ENCODE data around the gene AZU1.

The AZU1 gene, protein sequence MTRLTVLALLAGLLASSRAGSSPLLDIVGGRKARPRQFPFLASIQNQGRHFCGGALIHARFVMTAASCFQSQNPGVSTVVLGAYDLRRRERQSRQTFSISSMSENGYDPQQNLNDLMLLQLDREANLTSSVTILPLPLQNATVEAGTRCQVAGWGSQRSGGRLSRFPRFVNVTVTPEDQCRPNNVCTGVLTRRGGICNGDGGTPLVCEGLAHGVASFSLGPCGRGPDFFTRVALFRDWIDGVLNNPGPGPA

DNA sequence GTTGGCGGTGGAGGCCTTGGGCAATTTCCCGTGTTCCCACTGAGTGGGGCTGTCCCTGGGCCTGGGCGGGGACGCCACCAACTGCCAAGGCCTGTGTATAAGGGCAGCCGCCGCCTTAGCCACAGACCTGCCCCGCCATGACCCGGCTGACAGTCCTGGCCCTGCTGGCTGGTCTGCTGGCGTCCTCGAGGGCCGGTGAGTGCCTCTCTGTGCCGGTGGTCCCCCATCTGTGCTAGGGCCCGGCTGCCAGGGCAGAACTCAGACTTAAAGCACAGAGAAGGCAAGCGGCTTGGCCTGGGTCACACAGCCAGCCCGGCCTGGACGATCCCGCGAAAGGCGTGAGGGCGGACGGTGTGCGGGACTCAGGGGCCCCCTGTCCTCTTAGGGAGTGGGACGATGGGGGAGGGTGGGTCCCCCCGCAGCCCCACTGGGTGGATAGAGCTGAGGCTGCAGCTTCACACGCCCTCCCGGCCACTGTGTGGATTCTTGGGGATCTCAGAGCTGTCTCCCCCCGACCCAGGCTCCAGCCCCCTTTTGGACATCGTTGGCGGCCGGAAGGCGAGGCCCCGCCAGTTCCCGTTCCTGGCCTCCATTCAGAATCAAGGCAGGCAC is at the start of gene AZU1:
TSS of gene AZU1 (plus strand) at position 128 of the 612 bp plus-strand sequence. CDS start at position 138, 10 bp downstream.
- DNase-seq (ENCODE audit: low read depth), result no peak

DNA sequence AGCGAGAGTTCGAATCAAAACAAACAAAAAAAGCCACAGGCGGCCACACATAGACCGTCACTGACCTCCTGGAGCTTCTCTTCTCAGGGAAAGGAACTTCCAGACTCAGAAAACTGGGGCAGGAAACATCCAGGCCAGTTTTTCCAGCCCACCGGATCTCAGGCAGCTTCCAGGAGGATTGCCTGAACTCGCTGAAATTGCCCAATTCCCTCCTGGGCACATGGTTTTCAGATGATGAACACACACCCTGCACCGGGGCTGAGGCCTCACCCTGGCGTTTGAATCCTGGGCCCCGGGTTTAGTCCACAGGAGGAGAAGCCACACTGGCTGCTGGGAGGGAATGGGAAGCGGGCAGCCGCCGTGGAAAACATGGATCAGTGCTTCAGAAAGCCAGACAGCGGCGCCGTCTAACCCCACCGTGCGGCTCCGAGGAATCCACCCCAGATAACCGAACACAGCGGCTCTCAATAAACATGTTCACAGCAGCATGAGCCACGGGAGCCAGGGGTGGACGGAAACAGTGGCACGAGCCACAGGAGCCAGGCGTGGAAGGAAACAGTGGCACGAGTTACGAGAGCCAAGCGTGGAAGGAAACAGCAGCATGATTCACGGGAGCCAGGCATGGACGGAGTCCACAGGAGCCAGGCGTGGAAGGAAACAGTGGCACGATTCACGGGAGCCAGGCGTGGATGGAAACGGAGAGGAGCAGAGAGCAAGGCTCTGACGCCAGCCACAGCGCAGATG is 48.6 kb upstream of the AZU1 start:
- no peak for DNase-seq (ENCODE audit: low read depth)

DNA sequence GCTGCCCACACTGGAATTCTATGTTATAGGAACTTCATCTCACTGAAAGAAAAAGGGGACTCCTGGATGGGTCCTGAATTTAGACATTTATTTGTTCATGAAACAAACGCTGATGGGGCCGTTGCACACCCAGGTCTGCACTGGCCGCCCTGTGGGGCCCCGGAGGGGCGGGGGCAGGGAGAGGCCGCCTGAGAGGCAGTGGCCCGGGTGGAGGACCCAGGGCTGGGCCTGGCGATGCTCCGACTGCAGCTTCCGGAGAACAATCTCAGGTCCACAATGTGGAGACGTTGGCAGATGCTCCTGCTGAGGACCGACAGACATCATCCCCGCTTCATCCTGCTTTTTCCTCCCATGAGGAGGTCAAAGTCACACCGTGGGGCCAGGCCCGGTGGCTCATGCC is 46.7 kb upstream of the AZU1 start:
- DNase-seq (ENCODE audit: low read depth), result no peak

DNA sequence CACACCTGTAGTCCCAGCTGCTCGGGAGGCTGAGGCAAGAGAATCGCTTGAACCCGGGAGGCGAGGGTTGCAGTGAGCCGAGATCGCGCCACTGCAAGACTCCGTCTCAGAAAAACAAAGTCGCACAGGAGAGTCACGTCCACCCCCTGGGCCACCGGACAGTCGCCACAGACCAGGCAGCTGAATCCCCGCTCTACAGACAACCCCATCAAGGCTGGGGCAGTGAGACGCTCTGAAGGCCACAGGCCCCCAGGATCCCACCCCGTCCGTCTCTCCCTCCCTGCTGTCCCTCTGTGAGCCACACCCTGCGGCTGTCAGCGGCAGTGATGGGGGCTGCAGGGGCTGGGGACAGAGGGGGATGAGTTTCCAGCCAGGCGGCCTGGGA is 45.8 kb upstream of the AZU1 start:
- no peak for DNase-seq (ENCODE audit: low read depth)

DNA sequence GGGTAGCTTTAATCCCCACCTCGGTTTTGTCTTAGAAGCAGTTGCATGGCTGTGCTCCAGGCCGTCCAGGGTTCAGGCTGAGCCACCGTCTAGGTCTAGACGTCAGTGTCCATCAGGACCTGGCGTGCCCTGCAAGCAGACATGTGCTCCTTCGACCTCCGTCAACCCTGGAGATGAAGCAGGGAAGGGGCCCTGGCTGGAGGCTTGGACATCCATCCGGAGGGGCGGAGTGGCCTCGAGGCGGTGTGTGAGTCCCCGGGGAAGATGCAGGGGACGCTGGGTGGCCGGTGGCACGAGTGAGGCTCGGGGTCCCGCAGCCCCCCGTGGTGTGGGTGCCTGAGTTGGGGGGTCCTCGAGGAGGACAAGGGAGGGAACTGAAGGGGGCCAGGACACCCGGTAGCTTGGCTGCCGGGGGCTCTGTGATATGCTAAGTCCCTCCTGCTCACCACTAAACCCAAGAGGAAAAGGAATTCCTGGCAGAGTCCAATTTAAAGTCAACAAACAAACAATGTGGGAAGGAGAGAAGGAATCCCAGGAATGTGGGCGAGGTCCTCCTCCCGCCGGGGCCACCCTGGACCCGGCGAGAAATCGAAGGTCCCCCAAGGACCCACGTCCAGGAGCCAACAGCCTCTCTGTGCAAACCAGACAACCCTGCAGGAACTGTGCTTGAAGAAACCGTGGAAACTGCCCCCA is 45.3 kb upstream of the AZU1 start:
- DNase-seq (ENCODE audit: low read depth), result no peak

DNA sequence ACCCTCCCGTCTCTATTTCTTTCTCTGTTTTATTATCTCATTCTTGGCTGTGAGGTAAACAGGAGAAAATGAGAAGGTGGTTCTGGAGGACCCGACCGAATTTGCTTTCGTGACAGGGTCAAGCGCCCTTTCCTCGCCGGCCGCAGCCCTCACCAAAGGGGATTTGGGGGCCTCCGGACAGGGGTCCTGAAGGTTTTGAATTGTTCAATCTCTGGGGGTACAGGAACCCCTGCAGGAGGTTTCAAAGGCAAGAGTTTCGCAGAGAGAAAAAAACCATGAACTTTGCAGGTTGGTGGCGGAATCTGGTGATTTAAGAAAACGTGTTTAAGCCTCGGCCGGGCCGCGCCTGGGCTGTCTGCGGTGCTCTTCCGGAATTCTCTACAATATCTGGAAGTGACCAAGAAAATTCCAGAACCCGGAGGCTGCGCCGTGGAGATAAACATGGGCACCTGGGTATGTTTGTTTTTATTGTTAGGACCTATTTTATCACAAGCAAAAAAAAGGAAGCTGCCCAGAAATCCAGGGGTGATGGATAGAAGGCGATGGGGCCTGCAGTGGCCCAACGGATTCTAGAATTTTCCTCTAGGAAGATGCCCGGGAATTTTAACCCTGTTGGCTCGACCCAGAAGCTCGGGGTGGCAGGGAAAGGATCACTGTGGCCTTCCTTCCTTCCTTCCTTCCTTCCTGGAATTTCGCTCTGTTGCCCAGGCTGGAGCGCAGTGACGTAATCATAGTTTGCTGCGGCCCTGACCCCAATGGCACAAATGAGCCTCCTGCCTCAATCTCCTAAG is 44.6 kb upstream of the AZU1 start:
- no peak for DNase-seq (ENCODE audit: low read depth)

DNA sequence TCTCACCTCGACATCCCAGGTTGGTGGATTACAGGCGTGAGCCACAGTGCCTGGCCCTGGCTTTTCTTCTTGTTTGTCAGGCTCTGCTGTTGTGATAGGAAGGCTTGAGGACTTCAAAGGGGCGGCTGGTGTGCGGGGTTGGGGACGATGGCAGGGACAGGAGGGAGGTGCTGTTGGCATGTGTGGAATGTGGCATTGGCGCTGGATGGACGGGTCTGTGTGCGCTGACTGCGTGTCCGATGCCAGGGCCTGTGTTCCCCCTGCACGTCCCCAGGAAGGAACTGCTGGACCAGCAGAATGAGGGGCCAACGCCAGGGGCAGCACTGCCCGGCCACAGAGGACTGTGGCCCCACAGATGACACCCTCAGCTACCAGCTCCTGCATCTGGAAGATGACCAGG is 43.1 kb upstream of the AZU1 start:
- no peak for DNase-seq (ENCODE audit: low read depth)

DNA sequence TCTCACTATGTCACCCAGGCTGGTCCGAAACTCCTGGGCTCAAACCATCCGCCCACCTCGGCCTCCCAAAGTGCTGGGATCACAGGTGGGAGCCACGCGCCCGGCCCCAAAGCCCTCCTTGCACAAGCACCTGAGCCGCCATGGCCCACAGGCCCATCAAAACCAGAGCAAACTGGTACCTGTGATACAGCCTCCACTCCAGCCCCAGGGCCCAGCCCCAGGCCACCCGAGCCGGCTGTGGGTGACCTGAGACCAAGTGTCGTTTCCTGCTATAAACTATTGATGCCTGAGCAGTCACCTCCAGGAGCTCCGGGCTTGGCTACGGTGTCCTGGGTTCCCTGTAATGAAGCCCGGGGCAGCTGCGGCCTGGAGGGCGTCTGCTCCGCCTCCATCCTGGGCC is 40.1 kb upstream of the AZU1 start:
- no peak for DNase-seq (ENCODE audit: low read depth)

DNA sequence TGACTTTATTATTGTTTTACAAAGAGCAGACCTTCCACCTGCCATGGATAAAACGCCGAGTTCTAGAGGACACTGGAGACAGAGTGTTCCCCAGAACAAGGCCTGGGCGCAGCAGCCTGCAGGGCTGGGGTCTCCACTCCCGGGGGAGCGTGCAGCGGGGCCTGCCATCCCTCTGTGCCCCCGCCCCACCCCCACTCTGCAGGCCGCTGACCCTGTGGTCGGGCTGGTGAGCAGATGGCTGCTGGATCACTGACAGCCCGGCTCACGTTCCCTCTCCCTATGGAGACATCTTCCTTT is 39.0 kb upstream of the AZU1 start:
- DNase-seq (ENCODE audit: low read depth), result no peak

DNA sequence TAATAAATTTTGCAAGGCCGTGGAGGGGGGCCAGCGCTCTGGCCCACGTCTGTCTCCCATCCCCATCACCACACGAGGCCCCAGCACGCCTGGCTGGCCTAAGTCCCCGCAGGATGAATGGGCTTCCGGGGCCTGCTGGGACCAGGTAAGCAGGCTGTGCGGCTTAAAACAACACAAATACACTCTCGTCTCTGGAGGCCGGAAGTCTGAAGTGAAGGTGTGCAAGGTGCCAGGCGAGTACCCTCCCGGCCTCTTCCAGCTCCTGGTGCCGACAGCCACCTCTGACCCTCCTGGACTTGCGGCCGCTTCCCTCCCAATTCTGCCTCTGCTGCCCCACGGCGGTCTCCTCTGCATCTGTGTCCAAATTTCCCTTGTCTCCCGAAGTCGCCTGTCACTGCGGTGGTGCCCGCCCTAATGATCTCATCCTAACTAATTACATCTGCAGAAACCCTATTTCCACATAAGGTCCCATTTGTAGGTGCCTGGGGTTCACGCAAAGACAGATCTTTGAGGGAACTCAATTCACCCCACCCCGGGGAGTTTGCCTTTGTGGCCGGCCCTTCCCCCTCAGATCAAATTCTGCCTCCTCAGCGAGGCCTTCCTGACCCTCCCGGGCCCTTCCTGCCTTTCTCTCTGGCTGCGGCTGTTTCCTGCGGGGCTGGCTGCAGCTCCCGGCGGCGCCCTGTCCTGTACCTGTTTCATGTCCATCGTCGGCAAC is 38.5 kb upstream of the AZU1 start:
- no peak for DNase-seq (ENCODE audit: low read depth)

DNA sequence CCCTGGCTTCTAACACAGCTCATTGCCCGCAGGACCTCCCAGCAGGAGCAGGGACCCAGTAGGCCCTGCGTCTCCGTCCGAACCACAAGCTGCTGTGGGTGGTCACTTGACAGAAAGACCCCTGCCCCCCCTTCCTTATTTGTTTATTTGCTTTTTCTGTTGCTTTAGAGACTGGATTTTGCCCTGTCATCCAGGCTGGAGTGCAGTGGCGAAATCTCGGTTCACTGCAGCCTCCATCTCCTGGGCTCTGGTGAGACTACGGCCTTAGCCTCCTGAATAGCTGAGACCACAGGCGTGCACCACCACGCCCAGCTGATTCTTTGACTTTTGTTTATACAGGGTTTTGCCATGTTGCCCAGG is 38.0 kb upstream of the AZU1 start:
- no peak for DNase-seq (ENCODE audit: low read depth)

DNA sequence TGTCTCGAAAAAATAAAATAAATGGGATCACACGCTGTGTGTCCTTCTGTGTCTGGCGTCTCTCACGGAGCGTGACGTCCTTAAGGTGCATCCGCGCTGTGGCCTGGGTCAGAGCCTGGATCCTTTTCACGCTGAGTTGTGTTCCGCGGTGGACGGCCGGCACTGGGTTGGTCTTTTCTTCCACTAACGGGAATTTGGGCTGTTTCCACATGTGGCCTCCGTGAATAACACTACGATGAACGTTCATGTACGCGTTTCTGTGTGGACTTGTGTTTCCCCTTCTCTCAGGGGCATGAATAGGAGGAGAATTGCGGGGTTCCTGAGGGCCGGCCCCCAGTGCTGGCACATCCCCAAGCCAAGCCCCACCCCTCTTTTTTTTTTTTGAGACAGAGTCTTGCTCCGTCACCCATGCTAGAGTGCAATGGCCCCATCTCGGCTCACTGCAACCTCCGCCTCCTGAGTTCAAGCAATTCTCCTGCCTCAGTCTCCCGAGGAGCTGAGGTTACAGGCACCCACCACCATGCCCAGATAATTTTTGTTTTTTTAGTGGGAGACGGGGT is 36.5 kb upstream of the AZU1 start:
- no peak for DNase-seq (ENCODE audit: low read depth)

DNA sequence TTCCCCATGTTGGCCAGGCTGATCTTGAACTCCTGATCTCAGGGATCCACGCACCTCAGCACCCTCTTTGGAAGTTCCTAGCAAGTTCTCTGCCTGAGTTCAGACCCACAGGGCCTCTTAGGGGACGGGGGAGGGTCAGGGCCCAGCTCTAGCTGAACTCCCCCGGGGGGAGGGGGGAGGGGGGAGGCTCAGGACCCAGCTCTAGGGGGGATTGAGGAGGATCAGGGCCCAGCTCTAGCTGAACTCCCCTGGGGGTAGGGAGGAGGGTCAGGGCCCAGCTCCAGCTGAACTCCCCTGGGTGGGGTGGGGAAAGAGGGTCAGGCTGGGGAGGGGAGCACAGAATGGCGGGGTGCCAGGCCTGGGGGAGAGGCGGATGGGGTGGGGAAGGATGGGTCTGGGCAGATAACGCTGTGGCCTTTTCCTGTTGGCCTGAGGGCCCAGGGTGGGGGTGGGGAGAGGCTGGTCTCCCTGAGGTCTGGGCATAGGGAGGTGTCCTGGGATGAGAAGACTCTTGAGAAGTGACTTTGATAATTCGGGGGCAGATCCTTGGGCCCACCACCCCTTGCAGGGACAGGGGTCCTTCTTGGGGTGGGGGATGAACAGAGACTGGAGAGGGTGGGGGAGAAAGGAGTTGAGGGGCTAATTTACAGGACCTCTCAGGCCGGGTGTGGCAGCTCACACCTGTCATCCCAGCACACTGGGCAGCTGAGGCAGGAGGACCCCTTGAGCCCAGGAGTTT is 35.9 kb upstream of the AZU1 start:
- DNase-seq (ENCODE audit: low read depth), result no peak

DNA sequence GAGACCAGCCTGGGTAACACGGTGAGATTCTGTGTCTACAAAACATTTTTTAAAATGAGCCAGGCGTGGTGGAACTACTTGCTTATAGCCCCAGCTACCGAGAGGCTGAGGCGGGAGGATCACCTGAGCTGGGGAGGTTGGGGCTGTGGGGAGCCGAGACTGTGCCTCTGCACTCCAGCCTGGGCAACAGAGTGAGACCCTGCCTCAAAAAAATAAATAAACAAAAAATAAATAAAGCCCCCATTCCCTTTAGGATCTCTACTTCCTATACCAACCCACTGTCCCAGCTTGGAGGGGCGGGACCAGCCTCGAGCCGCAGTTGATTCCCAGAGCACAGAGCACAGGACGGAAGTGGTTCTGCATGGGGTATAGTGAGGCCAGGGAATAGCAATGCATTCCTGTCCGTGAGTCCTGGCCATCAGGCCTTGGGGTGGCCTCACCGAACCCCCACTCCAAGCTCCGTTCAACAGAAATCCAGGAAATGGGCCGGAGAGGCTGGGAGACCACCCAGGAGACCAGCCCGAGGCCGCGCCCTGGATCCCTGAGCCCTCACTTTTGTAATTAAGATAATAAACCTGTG is 35.2 kb upstream of the AZU1 start:
- DNase-seq (ENCODE audit: low read depth), result no peak

DNA sequence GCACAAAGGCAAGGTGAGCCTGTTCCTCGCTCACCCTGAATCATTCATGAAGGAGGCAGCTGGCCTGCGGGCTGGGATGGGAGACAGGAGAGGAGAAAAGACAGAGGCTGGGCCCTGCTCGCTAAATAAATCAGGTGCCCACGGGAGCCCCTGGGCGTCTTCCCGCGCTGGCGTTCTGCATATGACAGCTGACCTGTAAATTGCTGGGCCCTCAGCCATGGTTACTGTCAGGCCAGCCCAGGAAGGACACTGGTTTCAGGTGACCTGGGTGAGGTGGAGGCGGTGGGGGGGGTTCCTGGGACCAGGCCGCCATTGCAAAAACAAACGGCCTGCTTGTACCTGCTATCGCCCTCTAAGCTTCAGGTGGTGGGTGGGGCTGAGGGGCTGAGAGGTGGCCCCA is 33.8 kb upstream of the AZU1 start:
- DNase-seq (ENCODE audit: low read depth), result no peak

DNA sequence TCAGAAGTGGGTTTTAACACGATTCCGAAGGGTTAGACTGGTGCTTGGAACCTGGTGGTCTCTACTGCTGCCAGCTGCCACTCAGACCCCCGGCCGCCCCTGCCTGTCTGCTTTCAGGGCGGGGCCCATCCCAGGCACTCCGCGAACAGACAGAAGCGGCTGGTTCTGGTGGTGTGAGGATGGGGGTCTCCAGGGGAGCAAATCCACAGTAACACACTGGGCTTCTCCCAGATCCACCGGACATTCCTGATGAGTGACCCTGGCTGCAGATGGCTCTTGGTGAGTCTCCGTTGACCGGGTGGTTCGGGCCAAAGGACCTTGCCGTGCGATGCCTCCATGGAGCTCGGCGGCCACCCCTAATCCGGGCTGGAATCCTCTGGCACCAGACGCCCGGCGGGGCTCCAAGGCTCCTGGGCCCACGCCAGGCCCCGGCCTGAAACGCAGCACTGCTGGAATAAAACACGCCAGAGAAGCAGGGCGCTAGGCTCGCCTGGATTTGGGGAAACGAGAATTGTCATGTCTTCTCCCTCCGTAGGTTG is 32.5 kb upstream of the AZU1 start:
- DNase-seq (ENCODE audit: low read depth), result no peak

DNA sequence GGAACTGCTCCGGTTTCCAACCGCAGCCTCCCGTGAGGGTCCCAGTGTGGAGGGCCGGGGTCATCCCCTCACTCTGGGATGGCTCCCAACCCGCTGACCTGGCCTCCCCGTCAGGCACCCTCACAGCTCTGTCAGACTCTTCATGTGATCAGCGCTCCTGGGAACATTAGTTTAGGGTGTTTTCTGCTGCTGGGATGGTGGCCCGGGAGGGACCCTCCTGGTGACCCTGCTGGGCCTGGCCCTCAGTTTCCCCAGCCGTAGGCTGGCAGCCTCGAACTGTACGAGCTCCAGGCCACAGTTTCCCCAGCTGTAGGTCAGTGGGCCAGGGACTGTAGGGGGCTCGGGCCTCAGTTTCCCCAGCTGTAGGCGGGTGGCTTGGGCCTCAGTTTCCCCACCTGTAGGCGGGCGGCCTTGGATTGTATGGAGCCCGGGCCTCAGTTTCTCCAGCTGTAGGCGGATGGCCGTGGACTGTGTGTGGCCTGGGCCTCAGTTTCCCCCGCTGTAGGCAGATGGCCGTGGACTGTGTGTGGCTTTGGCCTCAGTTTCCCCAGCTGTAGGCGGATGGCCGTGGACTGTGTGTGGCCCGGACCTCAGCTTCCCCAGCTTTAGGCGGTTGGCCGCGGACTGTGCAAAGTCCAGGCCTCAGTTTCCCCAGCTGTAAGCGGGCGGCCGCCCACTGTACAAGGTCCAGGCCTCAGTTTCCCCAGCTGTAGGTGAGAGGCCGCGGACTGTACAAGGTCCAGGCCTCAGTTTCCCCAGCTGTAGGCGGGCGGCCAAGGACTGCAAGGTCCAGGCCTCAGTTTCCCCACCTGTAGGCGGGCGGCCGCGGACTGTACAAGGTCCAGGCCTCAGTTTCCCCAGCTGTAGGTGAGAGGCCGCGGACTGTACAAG is 31.7 kb upstream of the AZU1 start:
- DNase-seq (ENCODE audit: low read depth), result no peak

DNA sequence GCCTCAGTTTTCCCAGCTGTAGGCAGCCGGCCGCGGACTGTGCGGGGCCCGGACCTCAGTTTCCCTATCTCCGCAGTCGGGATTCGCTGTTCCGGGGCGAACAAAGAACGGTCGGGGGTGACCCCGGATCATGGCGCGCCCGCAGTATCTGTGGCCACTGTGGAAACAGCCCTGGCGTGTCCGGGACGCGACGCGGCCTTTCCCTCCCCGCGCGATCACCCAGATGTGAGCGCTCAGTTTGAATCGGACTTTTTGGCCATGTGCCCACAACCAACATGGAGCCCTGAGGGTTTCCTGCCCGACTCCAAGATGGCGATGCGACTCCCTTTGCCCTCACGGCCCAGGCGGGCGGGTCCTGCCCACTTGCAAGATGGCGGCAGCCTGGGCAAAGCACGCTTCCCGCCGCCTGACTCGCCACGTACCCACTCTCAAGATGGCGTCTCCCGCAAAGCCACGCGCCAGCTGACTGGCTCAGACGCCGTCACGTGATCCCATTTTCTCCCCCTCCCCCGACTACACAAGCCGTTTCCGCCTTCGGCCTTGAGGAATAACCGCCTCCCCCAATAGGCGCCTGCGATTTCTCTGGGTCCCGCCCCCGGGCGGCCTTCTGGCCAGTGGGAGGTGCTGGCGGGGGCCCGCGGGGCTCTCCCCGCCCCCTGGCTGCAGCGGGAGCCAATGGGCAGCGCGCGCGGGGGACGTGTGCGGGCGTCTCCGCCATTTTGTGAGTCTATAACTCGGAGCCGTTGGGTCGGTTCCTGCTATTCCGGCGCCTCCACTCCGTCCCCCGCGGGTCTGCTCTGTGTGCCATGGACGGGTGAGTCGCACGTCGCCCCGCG is 30.7 kb upstream of the AZU1 start, which contains the start of gene PTBP1:
TSS of gene PTBP1 (plus strand) at position 761 of the 836 bp plus-strand sequence. CDS start at position 807, 46 bp downstream.
- DNase-seq (ENCODE audit: low read depth), result peak; percentile 99

Data from stimulated activated CD8-positive, alpha-beta memory T cell treated with anti-CD3 and anti-CD28 coated beads, Interleukin-15, amount 100 ng/mL, for 1 hour (primary cell).